AG04449 (cell line): ENCODE results near the gene CMTM7.
"Not testable (repeated sequence)": the region's sequence is repeated elsewhere in the genome, so short reads cannot be mapped to it uniquely, and the experiment has no call there.

Experiments used
- CTCF ChIA-PET: fragments of 350-600 bp; formaldehyde crosslinking; extraction: SDS; loops from one replicate; lab custom pipeline; 2021; ENCODE audit warnings: antibody characterized with exemption; lab: Yijun Ruan, JAX
- POLR2A ChIA-PET: fragments of 400-600, 350-600 bp; formaldehyde crosslinking; extraction: SDS; loops from one replicate; lab custom pipeline; 2020; ENCODE audit warnings: antibody characterized with exemption, inconsistent platforms; lab: Yijun Ruan, JAX
- DNase-seq: peaks from one replicate; pipeline ENCODE4 v3.0.0-alpha.2; 2010; ENCODE audit warnings: low read depth, low spot score
- H3K4me3 ChIP-seq: 2 replicates; pipeline ENCODE4 v1.5.1; 2011; ENCODE audit warnings: low read depth, mild to moderate bottlenecking, control low read depth, low read length
- CTCF ChIP-seq: IDR thresholded peaks from one replicate; pipeline ENCODE4 v1.5.1; 2011; ENCODE audit warnings: mild to moderate bottlenecking, moderate library complexity, low read length, control low read depth, inconsistent platforms; ENCODE audit not compliant: insufficient read depth; ENCODE audit errors: missing control alignments

Gene CMTM7

GRCh38 chr3:32376115-32376514, 15.5 kb upstream of the CMTM7 start:
- POLR2A ChIA-PET = interaction anchor here (0.6 kb wide), 1 partner anchor 115 kb away, joined by 3 read pairs; no protein-coding TSS in a partner anchor
- no peak for TF ChIP-seq CTCF
- CTCF ChIA-PET = interaction anchor here (0.9 to 8.3 kb wide), 28 partner anchors 8 to 289 kb away, joined by 3 to 184 read pairs (median 6); partner anchors contain the start of gene CMTM7
- H3K4me3 ChIP-seq = no peak overlapping the region
- DNase-seq = no peak

- POLR2A ChIA-PET = no interaction called here
- CTCF ChIA-PET = interaction anchor here (1.5 kb wide), 1 partner anchor 88 kb away, joined by 4 read pairs; no protein-coding TSS in a partner anchor
- no peak overlapping the region for H3K4me3 ChIP-seq
- DNase-seq = no peak
- TF ChIP-seq CTCF = no peak
Observed at GRCh38 chr3:32379831-32380500, 11.7 kb upstream of the CMTM7 start.

GRCh38 chr3:32381922-32382321, 9.7 kb upstream of the CMTM7 start:
- DNase-seq = no peak
- CTCF ChIA-PET = interaction anchor here (1.2 to 7.3 kb wide), 3 partner anchors 7 to 86 kb away, joined by 3 to 60 read pairs (median 19); no protein-coding TSS in a partner anchor
- TF ChIP-seq CTCF = no peak
- POLR2A ChIA-PET = no interaction called here
- H3K4me3 ChIP-seq = no peak overlapping the region

- ChIA-PET POLR2A (no interaction called here), CTCF (interaction anchor here (3.1 to 7.3 kb wide), 2 partner anchors 8 to 85 kb away, joined by 19 to 60 read pairs; no protein-coding TSS in a partner anchor)
- H3K4me3 ChIP-seq = no peak overlapping the region
- no peak for TF ChIP-seq CTCF
- no peak for DNase-seq
Observed at GRCh38 chr3:32383136-32383711, 8.4 kb upstream of the CMTM7 start.

GRCh38 chr3:32384938-32385337, 6.7 kb upstream of the CMTM7 start:
- TF ChIP-seq CTCF = no peak
- no peak for DNase-seq
- no peak overlapping the region for H3K4me3 ChIP-seq
- POLR2A ChIA-PET = no interaction called here
- CTCF ChIA-PET = interaction anchor here (7.3 kb wide), 1 partner anchor 10 kb away, joined by 60 read pairs; no protein-coding TSS in a partner anchor

- ChIA-PET CTCF (interaction anchor here (1.1 to 7.3 kb wide), 3 partner anchors 10 to 80 kb away, joined by 4 to 60 read pairs (median 7); no protein-coding TSS in a partner anchor), POLR2A (no interaction called here)
- no peak for TF ChIP-seq CTCF
- H3K4me3 ChIP-seq = no peak overlapping the region
- no peak for DNase-seq
Observed at GRCh38 chr3:32387512-32387911, 4.1 kb upstream of the CMTM7 start.

GRCh38 chr3:32389577-32389976, 2.1 kb upstream of the CMTM7 start:
- POLR2A ChIA-PET, DNase-seq, H3K4me3 ChIP-seq: not testable (repeated sequence)
- CTCF ChIA-PET = interaction anchor here (1.0 to 3.4 kb wide), 3 partner anchors 9 to 14 kb away, joined by 3 to 41 read pairs (median 9); no protein-coding TSS in a partner anchor
